Measurements from ENCODE around the gene VEPH1. TPM values are rescaled to one million over a fixed set of nuclear protein-coding genes. Genes with fewer than 3 reads are reported as not detected.

The VEPH1 gene
- total and polyA plus RNA-seq, 2 donors (not counting 1 experiment from before 2014, with no cell fraction given), result not detected

DNA sequence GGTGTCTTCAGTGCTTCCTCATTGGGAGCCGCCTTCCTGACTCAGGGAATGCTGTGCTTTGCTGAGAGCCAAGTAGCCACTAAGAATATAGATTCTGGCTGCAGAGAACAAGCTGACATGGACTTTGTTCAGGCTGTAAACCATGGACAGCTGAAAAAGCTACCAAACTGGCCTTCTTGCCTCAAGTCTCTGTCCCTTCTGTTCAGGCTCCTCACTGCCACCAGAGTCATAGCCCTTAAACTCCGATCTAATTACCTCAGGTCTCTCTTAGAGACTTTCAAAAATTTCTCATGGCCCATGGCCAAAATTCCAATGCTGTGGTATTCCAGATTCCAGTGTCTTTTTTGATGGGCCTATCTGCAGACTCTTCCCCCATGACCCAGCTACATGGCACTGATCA is 86.0 kb downstream of the VEPH1 start:
- no peak for DNase-seq
- Mint-ChIP-seq H3K4me1 (no peaks in the 10 kb centered on the region), H3K4me3 (no peak overlapping the region), H3K27ac (no peak overlapping the region), H3K9me3 (ENCODE audit: insufficient read depth) (no peaks in the 10 kb centered on the region), H3K27me3 (peaks cover 4% of the 10 kb centered on the region)
- intact Hi-C loops (cut with micrococcal nuclease), result no loop called here
- H3K9ac ChIP-seq (ENCODE audit: low read length), result no peak overlapping the region
- ChIA-PET POLR2A (no interaction called here), CTCF (no interaction called here)
- no peaks in the 10 kb centered on the region for H3K36me3 ChIP-seq (replicated peaks in 1 of 2; ENCODE audit: control extremely low read depth in 1 of 2, control insufficient read depth in 1 of 2, extremely low read depth in 1 of 2, insufficient read depth in 2 of 2, low read length in 1 of 2)
- no peak overlapping the region for H3K4me3 ChIP-seq (ENCODE audit: control extremely low read depth in 1 of 5, extremely low read depth in 1 of 5, insufficient read depth in 1 of 5, low read depth in 2 of 5, low read length in 4 of 5)
- no peak overlapping the region for H3K27ac ChIP-seq (ENCODE audit: low read length in 2 of 2)
- WGBS (ENCODE audit: insufficient coverage), result 93% methylated on average over 2 of the region's 2 CpGs
- H3K4me1 ChIP-seq (ENCODE audit: control insufficient read depth in 2 of 2, insufficient read depth in 2 of 2, low read length in 2 of 2), result no peaks in the 10 kb centered on the region
- H3K9me3 ChIP-seq (ENCODE audit: control extremely low read depth in 1 of 3, control insufficient read depth in 2 of 3, insufficient read depth in 1 of 3, low read length in 2 of 3), result no peaks in the 10 kb centered on the region
- no peaks in the 10 kb centered on the region for H4K20me1 ChIP-seq (ENCODE audit: control insufficient read depth, insufficient read depth, low read length, poor library complexity, severe bottlenecking)
- no peak for TF ChIP-seq EZH2 (IDR thresholded peaks at IDR 0.05; ENCODE audit: borderline replicate concordance, insufficient read depth, low read depth, low read length, poor library complexity, severe bottlenecking)
- TF ChIP-seq, protein P1, sequence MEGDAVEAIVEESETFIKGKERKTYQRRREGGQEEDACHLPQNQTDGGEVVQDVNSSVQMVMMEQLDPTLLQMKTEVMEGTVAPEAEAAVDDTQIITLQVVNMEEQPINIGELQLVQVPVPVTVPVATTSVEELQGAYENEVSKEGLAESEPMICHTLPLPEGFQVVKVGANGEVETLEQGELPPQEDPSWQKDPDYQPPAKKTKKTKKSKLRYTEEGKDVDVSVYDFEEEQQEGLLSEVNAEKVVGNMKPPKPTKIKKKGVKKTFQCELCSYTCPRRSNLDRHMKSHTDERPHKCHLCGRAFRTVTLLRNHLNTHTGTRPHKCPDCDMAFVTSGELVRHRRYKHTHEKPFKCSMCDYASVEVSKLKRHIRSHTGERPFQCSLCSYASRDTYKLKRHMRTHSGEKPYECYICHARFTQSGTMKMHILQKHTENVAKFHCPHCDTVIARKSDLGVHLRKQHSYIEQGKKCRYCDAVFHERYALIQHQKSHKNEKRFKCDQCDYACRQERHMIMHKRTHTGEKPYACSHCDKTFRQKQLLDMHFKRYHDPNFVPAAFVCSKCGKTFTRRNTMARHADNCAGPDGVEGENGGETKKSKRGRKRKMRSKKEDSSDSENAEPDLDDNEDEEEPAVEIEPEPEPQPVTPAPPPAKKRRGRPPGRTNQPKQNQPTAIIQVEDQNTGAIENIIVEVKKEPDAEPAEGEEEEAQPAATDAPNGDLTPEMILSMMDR (IDR thresholded peaks at IDR 0.05), result no peak
- H3K27me3 ChIP-seq (replicated peaks in 1 of 4; ENCODE audit: control extremely low read depth in 1 of 4, control insufficient read depth in 3 of 4, insufficient read depth in 4 of 4, low read length in 3 of 4), result no peaks in the 10 kb centered on the region
- no peak overlapping the region for H2AFZ ChIP-seq (ENCODE audit: insufficient read depth, low read depth, low read length, poor library complexity, severe bottlenecking)
- no peak for ATAC-seq (ENCODE audit: low read depth)
- no peaks in the 10 kb centered on the region for H3K79me2 ChIP-seq (ENCODE audit: control insufficient read depth, insufficient read depth, low read length)
- no peak overlapping the region for H3K4me2 ChIP-seq (replicated peaks; ENCODE audit: low read depth, low read length, poor library complexity, severe bottlenecking)

DNA sequence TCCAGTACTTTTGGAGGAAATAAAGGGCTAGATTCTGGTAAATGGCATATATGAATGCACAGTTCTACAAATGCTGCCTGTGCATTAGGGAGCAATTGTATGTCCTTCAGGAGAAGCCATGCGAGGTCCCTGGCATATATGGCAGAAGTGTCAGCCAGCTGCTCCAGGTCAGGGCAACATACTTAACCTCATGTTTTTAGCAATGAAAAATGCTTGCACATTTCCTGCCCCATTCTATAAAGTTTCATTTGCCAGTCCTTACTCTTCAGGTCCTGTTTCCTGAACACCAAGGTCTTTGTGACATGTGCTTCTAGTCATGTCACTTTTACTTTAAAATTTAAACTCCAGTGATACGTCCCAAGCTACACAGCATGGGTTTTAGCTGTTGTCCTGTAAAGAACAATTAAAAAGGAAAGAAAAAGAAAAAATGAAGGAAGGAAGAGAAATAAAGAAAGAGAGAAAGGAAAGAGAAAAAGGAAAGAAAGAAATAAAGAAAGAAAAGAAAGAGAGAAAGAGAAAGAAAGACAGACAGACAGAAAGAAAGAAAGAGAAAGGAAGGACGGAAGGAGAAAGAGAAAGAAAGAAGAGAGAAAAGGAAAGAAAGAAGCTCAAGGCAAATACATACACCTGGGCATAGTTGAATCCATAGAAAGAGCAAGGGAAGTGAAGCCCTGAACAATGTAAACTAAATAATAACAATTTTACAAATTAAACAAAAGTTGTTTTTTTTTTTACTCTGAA is 86.7 kb downstream of the VEPH1 start:
- DNase-seq (no peak), ATAC-seq (ENCODE audit: low read depth) (no peak)
- Histone ChIP-seq H3K79me2 (ENCODE audit: control insufficient read depth, insufficient read depth, low read length) (no peaks in the 10 kb centered on the region), H3K27me3 (replicated peaks in 1 of 4; ENCODE audit: control extremely low read depth in 1 of 4, control insufficient read depth in 3 of 4, insufficient read depth in 4 of 4, low read length in 3 of 4) (no peaks in the 10 kb centered on the region), H3K4me2 (replicated peaks; ENCODE audit: low read depth, low read length, poor library complexity, severe bottlenecking) (no peak overlapping the region), H3K4me1 (ENCODE audit: control insufficient read depth in 2 of 2, insufficient read depth in 2 of 2, low read length in 2 of 2) (no peaks in the 10 kb centered on the region), H3K27ac (ENCODE audit: low read length in 2 of 2) (no peak overlapping the region), H3K36me3 (replicated peaks in 1 of 2; ENCODE audit: control extremely low read depth in 1 of 2, control insufficient read depth in 1 of 2, extremely low read depth in 1 of 2, insufficient read depth in 2 of 2, low read length in 1 of 2) (no peaks in the 10 kb centered on the region), H4K20me1 (ENCODE audit: control insufficient read depth, insufficient read depth, low read length, poor library complexity, severe bottlenecking) (no peaks in the 10 kb centered on the region), H3K9me3 (ENCODE audit: control extremely low read depth in 1 of 3, control insufficient read depth in 2 of 3, insufficient read depth in 1 of 3, low read length in 2 of 3) (no peaks in the 10 kb centered on the region), H2AFZ (ENCODE audit: insufficient read depth, low read depth, low read length, poor library complexity, severe bottlenecking) (no peak overlapping the region), H3K9ac (ENCODE audit: low read length) (no peak overlapping the region), H3K4me3 (ENCODE audit: control extremely low read depth in 1 of 5, extremely low read depth in 1 of 5, insufficient read depth in 1 of 5, low read depth in 2 of 5, low read length in 4 of 5) (no peak overlapping the region)
- peaks cover 4% of the 10 kb centered on the region for H3K27me3 Mint-ChIP-seq
- H3K4me1 Mint-ChIP-seq, result no peaks in the 10 kb centered on the region
- TF ChIP-seq EZH2 (IDR thresholded peaks at IDR 0.05; ENCODE audit: borderline replicate concordance, insufficient read depth, low read depth, low read length, poor library complexity, severe bottlenecking), result no peak
- TF ChIP-seq, protein P1 (IDR thresholded peaks at IDR 0.05), result peak; percentile 22
- WGBS (ENCODE audit: insufficient coverage), result 89% methylated on average over 1 of the region's 3 CpGs
- ChIA-PET POLR2A (no interaction called here), CTCF (no interaction called here)
- H3K9me3 Mint-ChIP-seq (ENCODE audit: insufficient read depth), result no peaks in the 10 kb centered on the region
- intact Hi-C loops (cut with micrococcal nuclease), result no loop called here
- no peak overlapping the region for H3K27ac Mint-ChIP-seq
- no peak overlapping the region for H3K4me3 Mint-ChIP-seq

Data from B cell (primary cell).